Activated CD4-positive, alpha-beta T cell treated with anti-CD3 and anti-CD28 coated beads, Interleukin-2, amount 50 U/mL, for 48 hours (primary cell): Measurements from ENCODE around the gene WBP11.
"Not testable (repeated sequence)": the region's sequence is repeated elsewhere in the genome, so short reads cannot be mapped to it uniquely, and the experiment has no call there.

Experiments
- DNase-seq, 2 experiments: peaks; one replicate each; pipeline ENCODE4 v3.0.0-alpha.2; 2020

The WBP11 gene

GRCh38 chr12:14771651-14772137 is 31.6 kb downstream of the WBP11 start:
- peak; percentile 11 to 19 for DNase-seq

- DNase-seq, result peak; percentile 96 to 97
Measured at GRCh38 chr12:14770496-14771461, 32.5 kb downstream of the WBP11 start.

GRCh38 chr12:14769969-14770495 is 33.2 kb downstream of the WBP11 start:
- DNase-seq, result peak; percentile 90 to 92

- no peak for DNase-seq
Measured at GRCh38 chr12:14769466-14769968, 33.8 kb downstream of the WBP11 start.

- DNase-seq, result peak; percentile 54 to 65
Measured at GRCh38 chr12:14768823-14769405, 34.4 kb downstream of the WBP11 start.

- DNase-seq, result no peak
Measured at GRCh38 chr12:14767617-14768016, 35.7 kb downstream of the WBP11 start.

GRCh38 chr12:14766649-14767215 is 36.5 kb downstream of the WBP11 start:
- DNase-seq, result no peak

GRCh38 chr12:14766020-14766419 is 37.3 kb downstream of the WBP11 start:
- DNase-seq, result not testable (repeated sequence)

- no peak for DNase-seq
Measured at GRCh38 chr12:14765398-14765797, 37.9 kb downstream of the WBP11 start.

GRCh38 chr12:14759711-14760280 is 43.5 kb downstream of the WBP11 start:
- DNase-seq, result not testable (repeated sequence)

GRCh38 chr12:14756334-14757143 is 46.7 kb downstream of the WBP11 start:
- no peak for DNase-seq

- no peak for DNase-seq
Measured at GRCh38 chr12:14751986-14752385, 51.3 kb downstream of the WBP11 start.

- no peak for DNase-seq
Measured at GRCh38 chr12:14743061-14743460, 60.2 kb downstream of the WBP11 start.

GRCh38 chr12:14741942-14742341 is 61.3 kb downstream of the WBP11 start:
- no peak for DNase-seq

- no peak for DNase-seq
Measured at GRCh38 chr12:14741153-14741552, 62.1 kb downstream of the WBP11 start.

- not testable (repeated sequence) for DNase-seq
Measured at GRCh38 chr12:14736441-14736840, 66.8 kb downstream of the WBP11 start.
